ENCODE results near the gene LAMA3.

LAMA3 gene

GRCh38 chr18:23943903-23944624, 254.8 kb downstream of the LAMA3 start:
- no peak for DNase-seq

DNA sequence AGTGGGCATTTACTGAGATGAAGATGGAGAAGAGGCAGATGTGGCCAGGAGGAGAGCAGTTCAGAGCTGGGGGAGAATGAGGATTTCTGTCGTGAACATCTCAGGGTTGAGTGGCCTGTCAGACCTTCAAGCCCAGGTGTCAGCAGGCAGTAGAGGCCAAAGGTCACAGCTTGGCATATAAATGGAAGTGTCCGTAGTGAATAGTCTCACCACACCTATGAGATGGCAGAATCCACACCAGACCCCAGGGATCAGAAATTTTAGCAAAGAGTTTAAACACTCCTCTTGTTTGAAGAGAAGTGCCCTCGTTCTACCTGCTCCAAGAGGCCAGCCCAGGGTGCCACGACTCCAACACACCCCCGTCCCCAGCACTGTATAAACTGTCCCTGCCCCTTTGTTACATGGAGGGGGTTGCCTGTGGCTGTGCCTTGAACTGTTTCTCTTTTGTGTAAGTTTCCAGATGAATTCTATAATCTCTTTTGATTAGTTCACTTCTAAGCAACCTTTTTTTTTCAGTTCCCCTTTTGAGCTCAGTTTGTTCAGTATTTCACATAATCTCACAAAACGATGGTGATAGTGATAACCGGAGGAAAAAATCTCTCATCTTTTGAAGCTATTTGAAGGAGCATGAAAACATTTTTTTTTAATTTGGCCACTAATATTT, 256.3 kb downstream of the LAMA3 start:
- DNase-seq: no peak

DNA sequence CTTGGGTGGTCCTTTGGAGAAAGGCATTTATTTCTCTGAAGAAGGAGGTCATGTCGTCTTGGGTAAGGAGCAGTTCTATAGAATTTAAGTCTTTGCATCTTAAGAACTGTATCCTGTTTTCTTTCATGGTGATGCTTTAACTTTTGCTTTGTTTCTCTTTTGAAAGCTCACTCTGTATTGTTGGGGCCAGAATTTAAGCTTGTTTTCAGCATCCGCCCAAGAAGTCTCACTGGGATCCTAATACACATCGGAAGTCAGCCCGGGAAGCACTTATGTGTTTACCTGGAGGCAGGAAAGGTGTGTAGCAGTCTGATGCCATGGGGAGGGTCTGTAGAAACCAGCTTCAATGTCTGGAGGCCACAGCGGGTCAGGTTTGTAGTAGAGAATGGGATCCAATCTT, 260.6 kb downstream of the LAMA3 start:
- no peak for DNase-seq

- no peak for DNase-seq
Measured at GRCh38 chr18:23950644-23951043, 261.4 kb downstream of the LAMA3 start.

- no peak for DNase-seq
Measured at GRCh38 chr18:23951206-23951605, 262.0 kb downstream of the LAMA3 start.

- no peak for DNase-seq
Measured at GRCh38 chr18:23953984-23954383, 264.7 kb downstream of the LAMA3 start.

- no peak for DNase-seq
Measured at GRCh38 chr18:23956483-23956882, 267.2 kb downstream of the LAMA3 start.

DNA sequence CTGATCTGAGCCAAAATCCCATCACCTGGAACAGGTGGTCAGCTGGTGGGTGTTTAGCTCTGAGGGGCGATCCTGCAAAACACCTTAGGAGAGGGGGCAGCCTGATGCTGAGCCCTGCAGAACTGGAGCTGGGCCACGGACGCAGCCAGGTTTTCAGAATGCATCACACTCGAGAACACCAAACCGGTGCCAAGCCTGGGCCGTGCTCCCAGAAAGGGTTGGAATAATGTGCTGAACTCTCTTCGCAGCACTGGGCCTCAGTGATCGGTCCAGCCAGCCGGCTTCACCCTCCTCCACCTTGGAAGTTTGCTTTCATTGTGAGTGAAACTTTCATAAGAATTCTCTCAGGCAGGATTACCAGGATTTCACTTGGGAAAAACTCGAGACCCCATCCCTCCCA, 268.8 kb downstream of the LAMA3 start:
- no peak for DNase-seq

DNA sequence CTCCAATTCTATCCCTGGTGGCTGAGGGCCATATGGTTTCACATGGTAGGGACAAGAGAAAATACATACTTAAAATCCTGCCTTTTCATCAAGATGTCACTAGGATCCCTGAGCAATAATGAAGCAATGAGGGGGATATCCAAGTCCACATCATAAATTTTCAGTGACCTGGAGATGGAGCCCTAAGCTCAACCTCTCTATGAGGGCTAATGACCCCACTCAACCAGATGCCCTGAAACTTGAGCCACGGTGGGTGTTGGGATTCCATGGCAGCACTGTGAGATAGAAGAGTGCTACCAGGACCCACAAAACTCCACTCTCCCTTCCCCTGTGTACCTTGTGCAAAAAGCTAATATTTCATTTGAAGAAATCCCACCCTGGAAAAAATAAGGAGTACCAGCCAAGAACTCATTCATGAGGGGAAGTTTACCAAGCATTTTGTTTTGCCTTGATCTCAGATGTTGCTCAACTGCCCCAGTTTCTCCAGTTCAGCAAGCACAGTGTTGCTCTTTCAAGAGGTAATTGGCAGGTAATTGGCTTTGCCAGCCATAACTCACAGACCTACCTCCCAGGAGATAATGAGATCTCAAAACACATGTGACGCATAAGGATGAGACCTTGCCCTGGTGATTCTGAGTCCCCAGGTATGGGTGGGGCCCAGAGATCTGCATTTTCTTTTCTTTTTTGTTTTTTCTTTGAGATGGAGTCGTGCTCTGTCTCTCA, 274.4 kb downstream of the LAMA3 start:
- DNase-seq: no peak

DNA sequence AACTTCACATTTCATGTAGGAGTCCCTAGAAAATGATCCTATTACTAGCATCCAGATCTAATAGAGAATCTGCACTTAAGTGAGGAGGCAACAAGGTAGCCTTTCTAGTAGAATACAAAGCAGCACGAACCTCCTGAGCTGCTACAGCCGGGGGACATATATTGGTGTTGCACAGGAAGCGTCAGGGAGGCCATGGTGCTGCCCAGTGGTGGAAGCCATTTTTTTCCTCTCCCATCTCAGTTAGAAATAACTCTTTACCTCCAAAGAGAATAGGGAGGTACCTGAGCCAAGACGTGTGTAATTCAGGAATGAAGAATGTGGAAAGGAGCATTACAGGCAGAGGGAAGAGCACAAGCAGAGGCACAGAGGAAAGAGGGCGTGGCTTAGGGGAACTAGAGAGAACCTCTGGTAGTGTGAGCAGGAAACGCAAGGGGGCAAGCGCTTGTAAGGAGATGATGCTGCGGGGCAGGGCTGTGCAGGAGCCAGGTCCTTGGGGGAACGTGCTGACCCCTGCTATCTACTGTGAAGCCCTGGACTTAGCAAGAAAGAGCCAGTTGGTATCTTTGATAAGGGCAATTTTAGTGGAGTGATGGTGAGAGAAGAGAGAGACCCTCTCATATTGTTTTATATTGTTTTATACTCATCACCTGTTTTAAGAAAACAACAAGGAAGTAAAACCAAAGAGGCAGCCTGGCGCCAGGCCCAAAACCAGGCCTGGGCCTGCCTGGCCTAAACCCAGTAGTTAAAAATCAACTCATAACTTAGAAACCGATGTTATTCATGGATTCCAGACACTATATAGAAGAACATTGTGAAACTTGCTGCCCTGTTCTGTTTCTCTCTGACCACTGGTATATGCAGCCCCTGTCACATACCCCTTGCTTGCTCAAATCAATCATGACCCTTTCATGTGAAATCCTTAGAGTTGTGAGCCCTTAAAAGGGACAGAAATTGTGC, 275.3 kb downstream of the LAMA3 start:
- DNase-seq: no peak

DNA sequence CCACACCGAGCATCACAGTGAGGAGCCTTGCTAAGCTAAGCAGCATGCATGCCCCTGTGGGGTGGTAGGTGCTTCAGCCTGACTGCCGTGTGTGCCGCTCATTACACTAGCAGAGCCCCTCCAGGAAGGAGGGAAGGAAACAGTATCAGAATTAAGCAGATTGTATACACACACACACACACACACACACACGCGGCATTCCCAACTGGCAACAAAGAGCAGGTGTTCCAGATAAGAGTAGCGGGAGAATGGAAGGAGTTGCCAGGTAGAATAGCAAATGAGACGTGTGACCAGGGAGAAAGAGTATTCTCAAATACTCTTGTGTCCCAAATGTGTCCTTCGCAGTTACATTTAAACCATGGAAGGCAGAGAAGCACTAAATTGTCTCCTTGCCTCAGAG, 277.7 kb downstream of the LAMA3 start:
- DNase-seq: no peak

DNA sequence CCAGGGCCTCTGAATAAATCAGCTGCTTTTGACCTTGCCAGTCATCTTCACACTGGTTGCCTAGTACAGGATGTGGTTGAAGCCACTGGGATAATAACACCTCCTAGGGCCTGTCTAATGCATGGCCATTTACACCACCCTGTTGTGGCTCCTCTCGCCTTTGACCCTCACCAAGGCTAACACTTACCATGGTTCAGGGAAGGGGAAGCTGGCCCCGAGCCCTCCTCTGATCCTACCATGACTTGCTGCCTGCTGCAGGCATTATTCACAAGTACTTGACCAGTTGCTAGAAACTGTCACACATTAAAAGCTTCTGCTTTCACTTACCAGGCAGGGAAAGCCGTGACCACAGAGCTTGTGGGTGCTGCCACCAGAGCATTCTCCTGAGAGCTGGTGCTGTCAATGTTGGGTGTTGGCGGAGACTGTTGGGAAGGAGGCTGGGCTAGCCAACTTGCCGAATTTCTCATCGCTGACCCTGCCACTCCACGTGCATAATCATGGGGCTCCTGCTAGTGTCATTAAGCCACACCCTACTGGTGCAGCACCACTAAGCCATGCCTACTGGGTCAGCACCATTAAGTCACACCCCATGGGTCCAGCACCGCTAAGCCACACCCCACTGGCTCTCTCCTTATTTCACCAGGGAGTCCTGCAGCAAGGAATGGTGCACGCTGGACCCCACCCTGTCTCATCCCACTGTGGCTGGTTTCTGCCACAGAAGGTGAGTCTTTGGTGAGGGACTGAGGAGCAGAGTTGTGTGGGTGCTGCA, 278.3 kb downstream of the LAMA3 start:
- DNase-seq: no peak

DNA sequence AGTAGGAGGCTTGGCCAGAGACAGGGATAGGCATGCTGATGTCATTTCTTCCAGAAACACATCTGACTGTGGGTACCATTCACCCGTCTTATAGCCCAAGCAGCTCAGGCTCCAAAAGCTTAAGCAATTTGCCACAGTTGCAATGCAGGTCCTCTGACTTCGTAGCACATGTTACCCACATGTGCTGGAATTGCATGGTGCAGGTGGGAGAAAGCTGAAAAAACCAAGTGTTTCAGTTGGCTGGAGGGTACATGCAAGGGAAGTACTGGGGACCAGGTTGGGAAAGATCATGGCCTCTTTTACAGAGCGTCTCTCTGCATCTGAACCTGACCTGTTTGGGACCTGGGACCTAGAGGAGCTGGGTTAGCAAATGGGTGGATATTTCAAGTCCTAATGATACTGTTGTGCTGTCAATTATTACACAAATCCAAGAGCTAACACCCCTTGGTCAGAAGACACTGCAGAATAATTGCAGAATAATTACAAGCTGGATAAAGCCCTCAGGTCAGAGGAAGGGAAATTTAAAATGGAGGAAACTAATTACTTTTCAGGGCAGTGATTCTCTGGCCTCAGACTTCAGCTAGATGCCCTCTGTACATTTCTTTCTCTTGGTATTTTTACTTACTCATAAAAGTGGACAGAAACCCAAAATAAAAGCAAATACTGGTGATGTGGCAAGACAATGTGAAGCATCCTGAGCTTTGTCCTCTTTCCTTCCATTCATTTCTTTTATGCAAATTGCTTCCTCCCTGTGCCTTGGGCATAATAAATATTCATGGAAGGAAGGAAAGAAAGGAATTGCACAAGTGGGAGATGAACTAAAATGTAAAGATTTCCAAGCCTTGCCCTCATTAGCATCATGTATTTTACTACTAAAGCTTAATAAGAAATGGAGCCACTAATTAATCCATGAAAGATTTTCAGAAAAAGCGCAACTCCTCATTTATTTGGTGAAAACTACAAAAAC, 279.7 kb downstream of the LAMA3 start:
- DNase-seq: no peak

GRCh38 chr18:23969664-23970063, 280.4 kb downstream of the LAMA3 start:
- no peak for DNase-seq

GRCh38 chr18:23970161-23971096, 281.2 kb downstream of the LAMA3 start:
- DNase-seq: no peak

DNA sequence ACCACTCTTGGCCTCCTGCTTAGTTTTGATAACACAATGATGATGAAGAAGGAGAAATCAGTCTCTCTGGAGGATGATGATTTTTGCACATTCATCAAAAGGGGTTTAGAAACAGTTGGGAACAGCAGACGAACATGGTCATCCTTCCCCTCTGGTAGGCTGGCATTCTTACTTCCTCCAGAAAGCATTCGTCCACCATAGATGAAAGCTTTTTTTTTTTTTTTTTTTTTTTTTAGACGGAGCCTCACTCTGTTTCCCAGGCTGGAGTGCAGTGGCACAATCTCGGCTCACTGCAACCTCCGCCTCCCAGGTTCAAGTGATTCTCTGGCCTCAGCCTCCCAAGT, 281.8 kb downstream of the LAMA3 start:
- no peak for DNase-seq

DNA sequence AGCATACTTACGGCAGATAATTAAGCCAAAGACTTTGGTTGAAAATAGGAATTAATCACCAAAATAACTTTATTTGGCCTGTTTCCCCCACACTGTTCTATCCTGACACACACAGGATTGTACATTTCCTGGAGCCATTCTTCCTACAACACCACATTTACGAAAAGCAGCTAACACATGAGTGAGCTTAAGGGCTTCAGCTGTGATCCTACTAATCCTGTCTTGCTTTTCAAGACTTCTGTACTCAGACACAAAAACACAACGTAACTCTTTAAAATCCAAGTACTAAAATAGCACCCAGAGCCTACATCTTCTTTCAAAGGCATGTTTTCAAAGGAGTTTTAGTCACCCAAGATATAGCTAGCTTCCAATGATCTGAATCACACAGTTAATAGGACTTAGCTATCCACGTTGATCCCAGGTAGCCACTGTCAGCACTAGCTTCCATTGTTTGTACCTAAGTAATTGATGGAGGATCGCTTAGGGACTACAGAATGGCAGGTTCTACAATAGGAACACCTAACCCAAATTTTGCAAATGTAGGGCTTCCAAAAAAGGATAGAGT, 282.5 kb downstream of the LAMA3 start:
- DNase-seq: no peak

DNA sequence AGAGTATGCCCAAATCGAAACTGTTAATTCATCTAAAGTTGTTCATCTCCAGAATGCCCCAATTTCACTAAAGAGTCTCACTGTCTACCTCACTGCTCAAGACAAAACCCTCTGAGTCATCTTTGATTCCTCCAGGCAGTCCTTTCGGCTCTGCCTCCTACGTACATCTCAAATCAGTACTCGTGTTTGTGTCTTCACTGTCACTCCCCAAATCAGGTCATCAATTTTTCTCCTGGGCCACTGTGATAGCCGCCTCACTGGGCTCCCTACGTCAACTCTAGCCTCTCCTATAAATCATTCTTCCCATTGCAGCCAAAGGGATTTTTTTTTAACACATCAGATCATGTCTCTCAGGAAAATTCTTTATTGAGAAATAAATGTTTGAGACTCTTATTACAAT, 283.2 kb downstream of the LAMA3 start:
- no peak for DNase-seq

GRCh38 chr18:23977103-23977502, 287.9 kb downstream of the LAMA3 start:
- DNase-seq: no peak

Data from GOT3 (cell line).